Tongue (tissue), 2 donors: Measurements from ENCODE around the gene SV2C. TPM values are rescaled to one million over a fixed set of nuclear protein-coding genes. Genes with fewer than 3 reads are reported as not detected.
A peak's percentile ranks its signal among the peaks of the same experiment; 100 is the strongest.

ENCODE experiments used
- DNase-seq: peaks from one replicate; pipeline ENCODE4 v3.0.0-alpha.2; 2015
- total RNA-seq: library from RNA; depleted of rRNA; stranded (reverse); fragments of >200 nt; gene quantifications from one replicate; pipeline ENCODE4 v1.2.3, GENCODE V29; 2014

The SV2C gene
- total RNA-seq, 1 donor from 2014 or later, result 0.31 TPM

DNA sequence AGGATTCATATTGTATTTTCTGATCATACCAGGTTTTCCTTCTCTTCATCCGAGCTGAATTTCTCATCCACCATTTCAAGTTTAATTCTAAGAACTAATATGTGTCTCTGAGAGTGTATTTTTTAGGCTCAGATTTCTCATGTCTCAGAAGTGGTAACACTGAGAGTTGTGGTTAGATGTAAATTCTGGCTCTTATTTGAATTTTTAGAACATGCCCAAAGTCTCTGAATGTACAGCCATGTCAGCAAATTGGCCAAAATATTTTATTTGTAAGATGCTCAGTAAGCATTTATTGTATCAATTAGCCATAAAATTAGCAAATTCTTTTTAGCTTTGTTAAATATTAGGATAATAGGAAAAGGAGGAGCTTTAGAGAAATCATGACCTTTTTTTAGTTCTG, 16.6 kb downstream of the SV2C start:
- DNase-seq, result no peak

DNA sequence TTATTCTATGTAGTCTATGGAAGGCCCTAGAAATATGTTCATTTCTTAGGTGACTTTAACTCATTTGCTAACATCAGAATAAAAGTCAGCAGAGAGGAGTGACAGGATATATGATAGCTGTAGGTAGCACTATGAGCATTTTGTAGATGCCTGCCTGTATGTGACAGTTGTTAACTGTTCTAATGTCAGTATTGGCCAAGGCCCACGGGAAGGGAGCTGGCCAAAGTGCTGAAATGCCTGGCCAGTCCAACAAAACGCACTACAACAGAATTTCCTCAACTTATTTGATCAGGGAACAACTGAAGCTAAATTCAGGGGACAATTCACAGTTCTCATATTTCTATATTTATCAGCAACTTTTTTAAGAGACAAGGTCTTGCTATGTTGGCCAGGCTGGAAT, 20.8 kb downstream of the SV2C start:
- DNase-seq, result peak; percentile 75

DNA sequence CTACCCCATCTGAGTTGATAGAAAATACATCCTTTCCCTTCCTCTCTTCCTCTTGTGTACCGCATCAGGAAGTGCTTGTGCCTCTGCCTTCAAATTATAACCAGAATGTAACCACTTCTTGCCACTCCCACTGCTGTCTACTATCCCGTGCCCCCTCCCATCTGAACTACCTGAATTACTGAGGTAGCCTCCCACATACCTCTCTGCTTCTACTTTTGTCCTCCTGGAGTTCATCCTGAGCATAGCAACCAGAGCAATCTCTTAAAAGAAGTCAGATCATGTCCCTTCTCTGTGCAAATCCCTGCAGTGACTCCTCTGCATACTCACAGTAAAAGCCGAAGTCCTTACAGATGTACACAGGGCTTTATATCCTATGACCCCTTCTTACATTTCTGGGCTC, 23.0 kb downstream of the SV2C start:
- no peak for DNase-seq

DNA sequence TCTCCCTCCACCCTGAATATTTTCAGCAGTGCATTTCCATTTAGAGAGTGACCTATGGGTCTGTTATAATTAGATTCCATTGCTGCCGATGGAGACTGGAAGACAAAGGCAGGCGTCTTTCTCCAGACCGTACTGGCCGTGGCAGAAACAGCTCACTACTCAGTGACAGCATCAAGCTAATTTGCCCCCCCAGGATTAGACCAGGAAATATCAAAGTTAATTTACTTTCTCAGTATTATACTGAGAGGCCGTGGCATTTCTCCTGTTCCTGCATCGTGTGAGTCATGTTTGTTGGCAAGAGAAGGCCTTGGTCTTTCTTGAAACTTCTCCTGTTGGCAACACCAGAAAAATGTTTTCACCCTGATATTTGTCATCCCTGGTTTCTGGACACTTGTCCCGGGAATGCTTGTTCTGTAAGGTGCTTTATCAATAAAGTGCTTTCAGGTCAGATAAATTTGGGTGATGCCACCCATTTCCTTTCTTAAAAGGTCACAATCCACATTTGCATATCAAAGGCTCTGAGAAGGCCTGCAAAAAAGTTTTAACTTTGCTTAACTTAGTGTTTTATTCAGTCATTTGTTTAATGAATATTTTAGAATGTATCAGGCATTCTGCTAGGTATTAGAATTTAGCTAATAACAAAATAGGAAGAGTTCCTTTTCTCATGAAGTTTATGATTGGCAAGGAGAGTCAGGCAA, 28.4 kb downstream of the SV2C start:
- no peak for DNase-seq

DNA sequence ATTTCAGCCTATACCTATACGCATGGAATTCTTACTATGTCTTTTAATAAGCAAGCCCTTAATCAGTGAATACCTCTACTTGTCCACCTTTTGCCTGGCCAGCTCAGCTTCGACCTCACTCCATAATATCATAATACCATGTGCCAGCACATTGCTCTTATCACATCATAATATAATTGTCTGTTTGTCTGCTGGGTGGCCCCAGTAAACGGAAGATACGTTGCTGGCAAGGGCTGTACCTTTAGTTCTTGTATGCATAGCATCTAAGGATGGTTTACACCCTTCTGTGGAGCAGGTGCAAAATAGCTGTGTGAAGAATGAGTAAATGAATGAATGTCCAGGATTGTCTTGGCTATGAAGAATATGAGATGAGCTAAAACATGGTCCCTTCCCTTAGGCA, 29.9 kb downstream of the SV2C start:
- DNase-seq, result no peak

DNA sequence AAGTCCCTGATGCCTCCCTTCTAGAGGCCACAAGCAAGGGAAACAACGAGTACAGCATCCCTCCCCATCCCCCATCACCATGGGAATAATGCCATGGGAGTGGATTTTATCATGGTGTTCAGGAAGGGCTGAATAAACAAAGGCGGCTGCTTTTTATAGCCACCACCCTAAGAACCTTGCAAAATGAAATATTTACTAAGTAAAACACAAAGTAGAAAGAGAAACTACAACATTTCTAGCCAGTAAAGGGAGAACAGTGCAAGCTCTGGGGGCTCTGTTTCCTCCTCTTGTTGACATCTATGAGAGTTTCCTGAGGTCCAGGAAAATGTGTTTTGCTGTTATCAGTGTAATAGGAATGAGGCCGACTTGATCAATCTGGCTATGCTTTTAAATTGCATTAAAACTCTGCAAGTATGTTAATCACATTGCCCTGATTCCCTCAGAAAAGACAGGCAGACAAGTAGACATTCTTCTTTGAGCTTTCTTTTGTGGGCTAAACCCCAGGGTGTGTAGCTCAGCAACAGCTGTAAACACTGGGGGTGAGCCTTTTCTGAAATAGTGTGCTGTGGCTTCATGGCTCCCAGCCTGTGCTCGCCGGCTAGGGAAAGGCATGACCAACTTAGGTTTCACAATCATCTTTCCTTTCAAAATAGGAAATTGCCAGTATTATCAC, 31.1 kb downstream of the SV2C start:
- no peak for DNase-seq

DNA sequence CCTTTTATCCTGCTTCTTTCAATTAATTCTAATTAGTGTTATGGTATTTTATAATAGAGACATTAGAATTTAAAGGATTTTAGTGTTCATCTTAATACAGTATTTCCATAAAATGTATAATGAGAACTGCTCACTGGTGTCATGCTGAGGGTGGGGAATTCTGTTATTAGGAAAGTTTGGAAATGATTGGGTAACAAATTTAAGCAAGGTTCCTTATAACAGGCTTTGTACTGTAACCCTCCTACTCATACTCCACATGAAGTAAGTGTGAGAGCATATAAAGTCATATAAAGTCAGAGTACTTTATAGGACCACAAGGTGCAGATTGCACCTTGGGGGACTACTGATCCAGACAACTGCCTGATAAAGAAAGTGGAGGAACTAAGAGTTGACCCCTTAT, 42.2 kb downstream of the SV2C start:
- no peak for DNase-seq

DNA sequence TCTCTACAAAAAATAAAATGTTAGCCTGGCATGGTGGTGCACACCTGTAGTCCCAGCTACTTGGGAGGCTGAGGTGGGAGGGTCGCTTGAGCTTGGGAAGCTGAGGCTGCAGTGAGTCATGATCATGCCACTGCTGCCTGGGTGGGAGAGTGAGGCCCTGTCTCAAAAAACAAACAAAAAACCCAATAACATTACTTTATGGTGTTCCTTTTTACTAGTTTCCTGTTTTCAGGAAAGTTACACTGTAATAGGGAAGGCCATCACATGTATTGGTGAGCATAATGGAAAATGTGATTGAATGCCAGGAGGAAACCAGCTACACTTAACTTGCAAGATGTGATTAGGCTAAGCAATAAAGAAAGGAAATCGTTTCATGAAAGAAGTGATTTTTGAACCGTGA, 42.7 kb downstream of the SV2C start:
- no peak for DNase-seq

DNA sequence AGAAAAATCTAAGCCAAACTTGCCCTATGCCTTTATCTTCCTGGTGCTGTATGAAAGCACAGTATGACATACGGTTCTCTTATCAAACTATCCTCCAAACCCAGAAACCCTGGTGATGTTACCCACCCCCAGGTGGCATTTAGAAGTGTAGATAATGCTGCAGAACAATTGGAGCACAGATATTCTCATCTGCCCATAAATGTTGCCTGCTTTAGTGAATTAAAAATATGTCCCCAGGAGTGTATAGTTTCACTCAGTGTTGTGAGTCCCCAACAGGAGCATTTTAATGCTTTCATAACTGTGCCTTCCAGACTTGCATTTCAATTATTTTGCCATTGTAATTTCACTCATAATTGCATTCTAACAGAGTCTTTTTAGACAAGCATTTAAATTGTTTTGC, 50.8 kb downstream of the SV2C start:
- no peak for DNase-seq

DNA sequence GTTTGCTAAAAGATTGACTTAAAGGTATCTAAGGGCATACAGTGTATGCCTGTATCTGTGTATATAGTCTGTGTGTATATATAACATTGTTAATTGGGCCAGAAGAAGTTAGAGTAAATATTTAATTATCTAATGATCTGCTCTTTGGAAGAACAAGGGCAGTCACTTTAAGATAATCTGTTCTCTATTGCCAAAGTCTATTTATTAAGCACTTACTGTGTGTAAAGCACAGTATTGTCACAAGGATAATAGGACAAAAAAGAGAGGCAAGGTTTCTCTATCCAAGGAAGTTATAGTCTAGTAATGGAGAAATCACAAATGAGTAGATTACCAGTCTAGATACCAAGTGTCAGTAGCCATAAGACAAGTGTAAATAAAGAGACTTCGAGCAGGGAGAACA, 51.5 kb downstream of the SV2C start:
- DNase-seq, result no peak

DNA sequence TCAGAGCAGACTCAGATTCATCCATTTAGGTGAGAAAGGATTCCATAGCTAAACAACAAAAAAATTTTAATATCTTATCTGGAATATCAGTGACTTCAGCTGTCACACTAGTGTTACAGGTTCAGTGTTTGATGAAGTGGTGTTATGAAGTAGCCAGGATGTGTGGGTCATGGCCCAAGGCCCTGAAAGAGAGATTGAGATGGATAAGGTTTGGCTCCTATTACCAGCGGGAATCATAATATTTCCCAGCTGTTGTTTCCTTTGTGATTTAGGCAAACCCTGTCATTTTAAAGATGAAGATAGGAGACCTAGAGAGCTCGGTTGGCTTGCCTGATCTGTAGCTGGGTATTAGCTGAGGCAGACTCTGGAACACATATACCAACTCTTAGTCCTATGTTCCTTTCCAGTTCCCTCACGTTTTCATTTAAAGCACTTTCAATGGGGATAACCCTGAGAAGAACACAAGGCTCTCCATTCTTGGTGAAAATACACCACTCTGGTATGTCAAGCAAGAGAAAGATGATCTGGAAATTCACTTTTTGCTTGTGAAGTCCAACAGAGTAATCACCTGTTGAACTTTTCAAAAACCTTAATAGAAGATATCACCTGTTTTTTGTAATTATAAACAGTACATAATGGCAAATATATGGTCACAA, 54.8 kb downstream of the SV2C start:
- DNase-seq, result no peak

DNA sequence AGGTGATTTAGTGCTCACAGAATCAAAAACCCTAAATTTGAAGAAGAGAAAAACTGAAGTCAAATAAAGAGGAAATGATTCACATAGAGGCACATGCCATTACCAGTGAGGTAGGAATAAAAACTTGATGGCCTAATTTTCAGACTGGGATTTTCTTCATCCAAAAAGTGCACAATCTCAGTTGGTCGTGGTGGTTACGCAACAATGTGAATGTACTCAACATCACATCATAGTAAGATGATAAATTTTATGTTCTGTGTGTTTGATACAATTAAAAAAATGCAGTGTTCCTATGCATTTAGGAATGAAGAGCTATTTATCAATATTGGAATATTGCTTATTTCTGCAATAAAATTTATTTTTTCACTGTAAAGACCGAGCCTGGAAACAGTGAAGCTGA, 60.7 kb downstream of the SV2C start:
- no peak for DNase-seq

DNA sequence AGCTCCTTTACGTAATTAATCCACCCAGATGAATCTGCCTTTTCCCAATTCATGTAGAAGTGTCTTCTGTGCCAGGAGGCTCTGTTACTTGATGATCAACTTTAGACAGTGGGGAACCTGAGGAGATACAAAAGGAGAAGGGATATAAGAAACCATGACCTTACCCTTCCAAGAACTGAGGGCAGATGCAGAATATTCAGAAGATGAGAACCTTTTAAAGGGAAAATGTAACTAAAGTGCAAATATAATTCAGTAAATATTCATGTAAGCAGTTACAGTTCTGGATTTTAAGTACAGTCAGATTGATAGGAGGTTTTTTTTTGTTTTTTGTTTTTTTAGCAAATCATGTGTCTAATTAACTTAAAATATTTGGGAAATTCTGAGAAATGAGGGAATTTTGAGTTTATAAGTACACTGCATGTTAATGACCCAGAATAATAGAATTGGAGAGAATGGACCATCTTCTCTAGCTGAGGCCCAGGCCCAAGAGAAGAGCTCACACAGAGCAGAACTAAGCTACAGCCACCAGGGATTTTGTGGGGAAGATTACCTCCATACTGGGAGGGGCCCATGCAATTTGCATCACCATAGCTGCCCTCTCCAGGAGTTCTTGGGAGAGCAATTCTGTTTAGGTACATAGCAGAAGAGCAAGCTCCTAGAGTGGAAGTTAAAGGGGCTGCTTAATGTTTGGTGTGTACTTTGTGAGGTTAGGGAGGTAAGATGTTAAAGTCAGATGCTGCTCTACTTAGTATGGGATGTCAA, 61.5 kb downstream of the SV2C start:
- DNase-seq, result no peak

DNA sequence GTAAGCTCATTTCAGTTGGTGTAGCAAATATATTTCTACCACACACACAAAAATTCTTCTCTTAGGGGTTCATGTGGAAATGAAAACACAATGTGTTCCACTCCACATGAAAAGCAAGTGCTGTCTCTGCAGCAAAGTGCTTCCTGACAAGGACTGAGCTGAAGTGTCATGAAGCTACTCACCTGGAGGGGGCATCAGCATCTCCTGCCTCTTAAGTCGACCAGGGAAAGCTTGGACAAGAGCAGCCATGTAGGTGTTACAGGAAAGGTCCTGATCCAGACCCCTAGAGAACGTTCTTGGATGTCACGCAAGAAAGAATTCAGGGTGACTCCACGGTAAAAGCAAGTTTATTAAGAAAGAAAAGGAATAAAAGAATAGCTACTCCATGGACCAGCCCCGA, 62.8 kb downstream of the SV2C start:
- DNase-seq, result no peak

DNA sequence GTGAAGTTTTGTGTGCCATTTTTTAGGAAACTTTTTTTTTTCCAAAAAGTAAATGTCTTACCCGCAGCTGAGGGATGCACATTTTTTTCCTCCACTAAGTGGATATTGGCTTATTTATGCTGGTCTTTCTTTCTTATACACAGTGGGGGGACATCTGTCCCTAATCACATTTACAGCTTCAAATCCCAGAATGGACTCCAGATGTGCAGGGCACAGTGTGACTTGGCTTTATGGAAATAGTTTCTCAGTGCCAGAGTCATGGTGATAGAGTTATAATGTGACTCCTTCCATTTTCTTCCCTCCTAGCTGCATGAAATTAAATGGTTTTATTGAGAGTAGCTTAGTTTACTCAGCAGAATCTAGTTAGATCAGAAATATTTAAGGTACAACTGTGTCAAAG, 66.5 kb downstream of the SV2C start:
- DNase-seq, result no peak

DNA sequence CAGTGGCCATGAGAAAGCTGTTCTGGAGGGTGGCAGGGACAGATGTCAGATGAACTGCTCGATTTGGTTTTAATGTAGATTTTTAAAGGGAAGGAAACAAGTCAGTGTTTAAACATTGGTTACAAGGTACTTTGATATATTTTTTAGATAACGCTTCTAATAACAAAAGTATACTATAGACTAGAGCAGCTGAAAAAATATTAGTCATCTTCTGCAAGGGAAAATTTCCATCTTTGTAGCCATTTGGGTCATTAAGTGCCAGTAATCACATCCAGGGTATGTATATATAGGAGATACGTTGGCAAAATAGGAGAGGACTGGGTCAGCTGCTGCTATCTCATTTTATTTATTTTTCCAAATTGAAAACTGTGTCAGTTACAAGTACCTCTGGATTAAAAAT, 69.0 kb downstream of the SV2C start:
- no peak for DNase-seq

DNA sequence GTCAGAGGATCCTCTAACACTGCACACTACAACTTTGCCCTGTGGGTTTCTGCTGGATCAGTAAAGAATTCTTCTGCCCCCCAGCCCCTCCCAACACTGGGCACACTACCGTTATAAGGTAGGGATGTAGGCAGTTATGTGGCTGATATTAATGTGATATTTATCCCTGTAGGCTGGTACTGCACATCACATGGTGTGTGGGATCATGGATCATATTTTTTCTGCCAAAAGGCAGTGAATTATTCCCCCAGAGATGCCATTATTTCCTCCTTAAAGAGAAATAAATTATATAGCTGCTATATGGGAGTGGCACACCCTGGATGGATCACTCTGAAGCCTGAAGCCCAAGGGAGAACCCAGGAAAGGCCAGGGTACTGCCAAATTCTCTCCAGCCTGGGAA, 69.5 kb downstream of the SV2C start:
- DNase-seq, result no peak

DNA sequence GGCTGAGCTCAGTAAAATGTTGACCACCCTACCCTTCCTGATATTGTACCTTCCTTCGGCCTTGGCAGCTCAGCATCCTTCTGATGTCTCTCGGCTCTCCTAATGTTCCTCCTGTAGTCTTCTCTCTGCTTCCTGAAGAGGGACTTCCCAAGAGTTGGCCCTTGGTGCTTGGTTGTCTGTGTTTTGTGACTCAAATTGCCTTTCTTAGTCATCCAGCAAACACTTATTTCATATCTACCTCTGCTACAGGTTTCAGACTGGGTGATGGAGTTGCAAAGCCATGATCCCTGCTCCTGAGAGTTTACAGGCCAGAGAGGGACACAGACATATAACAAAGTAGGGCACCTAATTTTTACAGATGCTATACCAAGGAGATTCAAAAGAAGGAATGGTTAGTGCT, 70.1 kb downstream of the SV2C start:
- no peak for DNase-seq

DNA sequence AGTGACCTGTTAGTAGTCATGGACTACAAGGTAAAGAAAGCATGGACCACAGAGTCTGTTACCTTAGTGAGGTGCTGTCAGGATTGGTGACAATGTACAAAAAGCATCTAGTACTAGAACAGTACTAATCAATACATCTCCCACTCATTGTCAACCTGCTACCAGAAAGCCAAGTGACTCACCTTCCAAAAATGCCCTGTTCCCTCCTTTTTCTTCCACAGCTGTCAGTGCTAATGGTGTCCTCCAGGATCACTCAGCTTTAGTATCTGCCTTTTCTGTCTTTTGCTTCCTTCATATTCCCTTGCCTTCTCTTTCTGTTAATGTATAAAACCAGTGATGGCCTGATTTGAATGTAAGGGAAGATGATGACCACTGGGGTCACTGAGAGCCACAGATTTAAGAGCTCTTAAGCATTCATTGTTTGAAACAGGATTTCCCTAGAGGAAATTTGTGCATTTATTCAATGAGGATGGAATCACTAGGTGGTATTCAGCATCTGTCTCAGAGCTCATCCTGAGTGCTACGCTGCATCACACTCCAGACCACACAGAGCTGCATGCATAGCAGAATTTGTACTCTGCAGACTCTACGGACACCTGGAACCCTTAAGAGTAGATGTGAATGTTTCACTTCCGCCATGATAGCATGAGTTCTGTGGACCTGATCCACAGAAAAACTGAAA, 71.0 kb downstream of the SV2C start:
- no peak for DNase-seq

DNA sequence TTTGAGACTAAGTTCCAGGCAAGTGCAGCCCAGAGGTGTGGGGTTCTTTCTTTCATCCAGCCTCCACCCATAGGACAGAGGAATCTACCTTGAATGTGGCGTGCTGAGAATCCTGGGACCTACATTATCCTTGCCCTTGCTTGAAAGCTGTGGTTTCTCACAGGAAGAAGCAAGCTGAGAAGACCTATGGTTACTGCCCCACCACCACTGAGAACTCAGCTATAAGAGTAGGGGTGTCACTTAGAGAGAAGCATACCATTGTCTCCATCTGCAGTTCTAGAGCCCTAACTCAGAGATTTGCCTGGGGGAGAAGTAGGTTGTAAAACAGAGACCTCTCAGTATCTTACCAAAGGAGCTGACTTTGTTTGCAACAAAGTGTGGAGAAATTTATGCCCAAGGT, 72.4 kb downstream of the SV2C start:
- no peak for DNase-seq

DNA sequence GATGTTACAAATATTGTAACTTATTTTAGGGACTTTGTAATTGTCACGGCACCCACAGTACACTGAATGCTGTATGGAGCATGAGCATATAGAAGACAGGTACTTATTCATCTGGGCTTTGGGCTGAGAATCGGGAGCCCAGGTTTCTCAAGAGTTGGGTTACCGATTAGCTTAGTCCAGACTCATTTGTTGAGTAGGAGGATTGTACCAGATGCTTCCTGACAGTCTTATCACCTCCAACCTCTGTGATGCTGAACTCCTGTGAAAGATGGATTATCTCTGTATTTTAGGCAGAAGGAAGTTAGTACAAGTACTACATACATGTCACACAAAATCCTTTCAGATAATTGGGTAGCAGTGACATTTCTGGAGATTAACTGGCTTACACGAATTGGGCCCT, 79.2 kb downstream of the SV2C start:
- DNase-seq, result no peak

DNA sequence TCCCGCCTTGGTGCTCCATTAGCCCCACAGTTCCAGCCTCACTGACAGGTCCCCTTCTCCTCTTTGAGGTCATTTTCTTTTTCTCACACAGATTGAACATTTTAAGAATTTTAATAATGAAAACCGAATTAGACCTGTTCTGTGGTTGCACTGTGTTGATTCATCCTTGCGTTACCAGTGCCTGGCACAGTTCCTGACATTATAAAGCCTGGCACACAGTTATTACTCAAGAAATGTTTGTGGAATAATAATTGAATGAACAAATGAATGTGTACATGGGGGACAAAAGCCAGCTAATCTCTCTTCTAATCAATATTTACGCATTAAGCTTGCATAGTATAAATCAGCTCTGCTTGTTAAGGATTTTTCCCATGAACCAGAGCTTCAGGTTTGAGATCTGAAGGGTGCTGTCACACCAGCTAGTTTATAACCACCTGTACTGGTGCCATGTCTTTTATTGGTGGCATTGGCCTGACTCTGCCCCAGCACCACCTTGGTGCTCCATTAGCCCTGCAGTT, 80.0 kb downstream of the SV2C start:
- no peak for DNase-seq
